Spinal cord (tissue), 10 donors: ENCODE data around the gene AAR2. TPM values are rescaled to one million over a fixed set of nuclear protein-coding genes. Genes with fewer than 3 reads are reported as not detected.
A peak's percentile ranks its signal among the peaks of the same experiment; 100 is the strongest.

Experiments
- DNase-seq, 6 donors: peaks; one replicate each; pipeline versions ENCODE4 v3.0.0 to v3.0.0-alpha.2; 2013 to 2015; ENCODE audit warnings: low spot score in 6 of 6, low read depth in 4 of 6
- H3K27ac ChIP-seq: one replicate; pipeline ENCODE4 v1.5.1; 2013; ENCODE audit warnings: low read depth, low read length, control low read depth
- H3K27me3 ChIP-seq: one replicate; pipeline ENCODE4 v1.6.1; 2013; ENCODE audit warnings: low read length; ENCODE audit not compliant: control insufficient read depth, insufficient read depth
- H3K36me3 ChIP-seq: one replicate; pipeline ENCODE4 v1.6.1; 2013; ENCODE audit warnings: low read length; ENCODE audit not compliant: control insufficient read depth, insufficient read depth
- H3K4me1 ChIP-seq: one replicate; pipeline ENCODE4 v1.6.1; 2013; ENCODE audit warnings: low read length; ENCODE audit not compliant: control insufficient read depth, insufficient read depth
- H3K4me3 ChIP-seq: one replicate; pipeline ENCODE4 v1.5.1; 2013; ENCODE audit warnings: low read depth, low read length, control low read depth
- H3K9me3 ChIP-seq: one replicate; pipeline ENCODE4 v1.6.1; 2013; ENCODE audit warnings: low read length; ENCODE audit not compliant: control insufficient read depth, insufficient read depth
- WGBS: methylation state at CpG from one replicate; pipeline ENCODE4 v1.1.5; 2013; ENCODE audit warnings: missing lambda C conversion rate; ENCODE audit not compliant: insufficient coverage; 5-methylcytosine and 5-hydroxymethylcytosine counted together
- polyA plus RNA-seq, 2 donors: library from polyadenylated mRNA; unstranded; fragments of 120-200 nt; gene quantifications; one replicate each; pipeline ENCODE4 v1.2.1, GENCODE V29; 2013; ENCODE audit not compliant: insufficient read length in 2 of 2
- total RNA-seq, 2 donors: library from RNA; depleted of rRNA in 1 of 2; stranded (reverse); fragments of 120-200 nt in 1 of 2; fragments of >200 nt in 1 of 2; gene quantifications; one replicate each; pipeline versions ENCODE4 v1.2.3 to v1.2.4, GENCODE V29; 2013 to 2014
- donor health status: healthy.

Gene AAR2
- total and polyA plus RNA-seq, 4 donors = 27.4 to 38.0 (median 31.4) TPM

GRCh38 chr20:36305602-36306551, 69.6 kb downstream of the AAR2 start, which contains the start of gene DLGAP4:
Gene DLGAP4, plus strand, starts transcription at chr20:36306339. Its CDS starts 125,379 bp downstream, at chr20:36431718.
- peak in 4 of 6 donors; percentile 17 to 78 (median 46) for DNase-seq
- Histone ChIP-seq H3K4me1 (peaks cover 41% of the 10 kb centered on the region), H3K27ac (no peak within 1 kb of the TSS), H3K4me3 (peak within 1 kb of the TSS; percentile 49), H3K36me3 (no peaks in the 10 kb centered on the region), H3K27me3 (peaks cover 48% of the 10 kb centered on the region), H3K9me3 (no peaks in the 10 kb centered on the region)
- WGBS = under 1% methylated on average over 73 of the region's 96 CpGs

Other genes with a start within 250 kb of the AAR2 start
- gene EPB41L1, start 81.7 kb upstream of the AAR2 start, total RNA-seq = 100 to 1,000 TPM in 1 of 2 donors, 10 to 100 TPM in 1; 57.6 to 152 TPM
- gene EPB41L1, start 81.7 kb upstream of the AAR2 start, polyA plus RNA-seq = 100 to 1,000 TPM; 147 to 163 TPM
- 10 to 100 TPM; 17.8 to 28.0 TPM for gene DLGAP4, start 69.9 kb downstream of the AAR2 start, total RNA-seq
- gene DLGAP4, start 69.9 kb downstream of the AAR2 start, polyA plus RNA-seq = 100 to 1,000 TPM; 113 to 121 TPM